Nephron progenitor cell (in vitro differentiated cells): Measurements from ENCODE around the gene SIAH1.

Source experiments
- DNase-seq: peaks from one replicate; pipeline ENCODE4 v3.0.0; 2021
- H3K27ac Mint-ChIP-seq: 2 replicates; pipeline ENCODE4 v1.8.0; 2021; ENCODE audit warnings: mild to moderate bottlenecking, moderate library complexity, mixed read lengths
- H3K27me3 Mint-ChIP-seq: 2 replicates; pipeline ENCODE4 v1.8.0; 2021; ENCODE audit warnings: mild to moderate bottlenecking, low read depth, mixed read lengths; ENCODE audit not compliant: poor library complexity
- H3K36me3 Mint-ChIP-seq: 2 replicates; pipeline ENCODE4 v1.8.0; 2021; ENCODE audit warnings: low read depth, mixed read lengths
- H3K4me1 Mint-ChIP-seq: 2 replicates; pipeline ENCODE4 v1.8.0; 2021; ENCODE audit warnings: mixed read lengths
- H3K4me3 Mint-ChIP-seq: 2 replicates; pipeline ENCODE4 v1.8.0; 2021; ENCODE audit warnings: mild to moderate bottlenecking, moderate library complexity, mixed read lengths
- H3K9me3 Mint-ChIP-seq: 2 replicates; pipeline ENCODE4 v1.8.0; 2021; ENCODE audit warnings: mild to moderate bottlenecking, moderate library complexity, mixed read lengths
- TF ChIP-seq, protein P1 (sequence below): fragments of 200-600 bp; sonication (generic); IDR thresholded peaks from 2 replicates; pipeline ENCODE4 v1.5.0; 2021; ENCODE audit warnings: antibody characterized with exemption

The SIAH1 gene

DNA sequence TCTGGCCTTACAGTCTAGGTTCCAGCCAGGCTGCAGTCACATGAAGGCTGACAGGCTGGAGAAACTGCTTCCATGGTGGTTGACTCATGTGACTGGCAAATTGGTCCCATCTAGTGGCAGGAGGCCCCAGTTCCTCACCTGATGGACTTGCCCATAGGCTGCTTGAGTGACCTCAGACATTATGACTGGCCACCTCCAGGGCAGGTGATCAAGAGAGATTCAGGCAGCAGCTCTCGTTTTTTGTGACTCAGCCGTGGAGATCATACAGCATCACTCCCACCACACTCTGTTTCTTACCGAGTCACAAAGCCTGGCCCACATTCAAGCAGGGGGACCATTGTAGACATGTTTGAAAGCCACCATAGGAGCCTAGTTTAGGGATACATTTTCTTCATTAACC, 34.5 kb downstream of the SIAH1 start:
- H3K27ac Mint-ChIP-seq, result no peak overlapping the region
- TF ChIP-seq, protein P1, sequence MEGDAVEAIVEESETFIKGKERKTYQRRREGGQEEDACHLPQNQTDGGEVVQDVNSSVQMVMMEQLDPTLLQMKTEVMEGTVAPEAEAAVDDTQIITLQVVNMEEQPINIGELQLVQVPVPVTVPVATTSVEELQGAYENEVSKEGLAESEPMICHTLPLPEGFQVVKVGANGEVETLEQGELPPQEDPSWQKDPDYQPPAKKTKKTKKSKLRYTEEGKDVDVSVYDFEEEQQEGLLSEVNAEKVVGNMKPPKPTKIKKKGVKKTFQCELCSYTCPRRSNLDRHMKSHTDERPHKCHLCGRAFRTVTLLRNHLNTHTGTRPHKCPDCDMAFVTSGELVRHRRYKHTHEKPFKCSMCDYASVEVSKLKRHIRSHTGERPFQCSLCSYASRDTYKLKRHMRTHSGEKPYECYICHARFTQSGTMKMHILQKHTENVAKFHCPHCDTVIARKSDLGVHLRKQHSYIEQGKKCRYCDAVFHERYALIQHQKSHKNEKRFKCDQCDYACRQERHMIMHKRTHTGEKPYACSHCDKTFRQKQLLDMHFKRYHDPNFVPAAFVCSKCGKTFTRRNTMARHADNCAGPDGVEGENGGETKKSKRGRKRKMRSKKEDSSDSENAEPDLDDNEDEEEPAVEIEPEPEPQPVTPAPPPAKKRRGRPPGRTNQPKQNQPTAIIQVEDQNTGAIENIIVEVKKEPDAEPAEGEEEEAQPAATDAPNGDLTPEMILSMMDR, result no peak
- H3K9me3 Mint-ChIP-seq, result no peaks in the 10 kb centered on the region
- no peaks in the 10 kb centered on the region for H3K4me1 Mint-ChIP-seq
- H3K27me3 Mint-ChIP-seq, result no peaks in the 10 kb centered on the region
- H3K4me3 Mint-ChIP-seq, result no peak overlapping the region
- DNase-seq, result no peak
- peaks cover 72% of the 10 kb centered on the region for H3K36me3 Mint-ChIP-seq

- no peak for DNase-seq
- Mint-ChIP-seq H3K4me1 (no peaks in the 10 kb centered on the region), H3K27ac (no peak overlapping the region), H3K36me3 (peaks cover 75% of the 10 kb centered on the region), H3K9me3 (no peaks in the 10 kb centered on the region), H3K4me3 (no peak overlapping the region), H3K27me3 (no peaks in the 10 kb centered on the region)
- TF ChIP-seq, protein P1, result no peak
These were observed 37.2 kb downstream of the SIAH1 start for GRCh38 chr16:48347980-48348379.

- TF ChIP-seq, protein P1, result no peak
- H3K4me3 Mint-ChIP-seq, result no peak overlapping the region
- H3K27me3 Mint-ChIP-seq, result no peaks in the 10 kb centered on the region
- no peaks in the 10 kb centered on the region for H3K9me3 Mint-ChIP-seq
- peaks cover 78% of the 10 kb centered on the region for H3K36me3 Mint-ChIP-seq
- DNase-seq, result no peak
- no peaks in the 10 kb centered on the region for H3K4me1 Mint-ChIP-seq
- H3K27ac Mint-ChIP-seq, result no peak overlapping the region
These were observed 37.9 kb downstream of the SIAH1 start for GRCh38 chr16:48347191-48347865.

GRCh38 chr16:48342591-48342990, 42.6 kb downstream of the SIAH1 start:
- Mint-ChIP-seq H3K4me1 (no peaks in the 10 kb centered on the region), H3K27me3 (no peaks in the 10 kb centered on the region), H3K9me3 (no peaks in the 10 kb centered on the region), H3K36me3 (peaks cover 62% of the 10 kb centered on the region), H3K27ac (no peak overlapping the region), H3K4me3 (no peak overlapping the region)
- no peak for DNase-seq
- TF ChIP-seq, protein P1, result no peak

DNA sequence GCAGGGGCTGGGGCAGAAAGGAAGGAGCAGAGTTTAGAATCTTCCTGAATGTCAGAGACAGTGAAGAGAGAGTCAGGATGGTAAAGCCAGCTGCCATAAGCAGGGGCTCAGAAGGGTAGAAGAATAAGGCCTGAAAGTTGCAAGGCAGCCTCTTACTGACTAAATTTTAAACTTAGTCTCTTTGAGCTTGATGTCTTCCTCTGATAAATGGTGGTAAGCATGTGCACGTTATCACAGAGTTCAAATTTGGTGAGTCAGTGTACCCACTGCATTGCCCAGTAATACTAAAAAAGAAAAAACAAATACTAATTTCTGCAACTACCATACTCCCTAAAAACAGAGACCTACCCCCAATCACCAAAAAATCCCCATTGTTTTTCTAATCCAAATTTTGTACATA, 45.2 kb downstream of the SIAH1 start:
- Mint-ChIP-seq H3K4me3 (no peak overlapping the region), H3K27me3 (no peaks in the 10 kb centered on the region), H3K27ac (peak overlapping the region; percentile 1), H3K9me3 (no peaks in the 10 kb centered on the region), H3K4me1 (no peaks in the 10 kb centered on the region), H3K36me3 (peaks cover 64% of the 10 kb centered on the region)
- DNase-seq, result no peak
- TF ChIP-seq, protein P1, result no peak

DNA sequence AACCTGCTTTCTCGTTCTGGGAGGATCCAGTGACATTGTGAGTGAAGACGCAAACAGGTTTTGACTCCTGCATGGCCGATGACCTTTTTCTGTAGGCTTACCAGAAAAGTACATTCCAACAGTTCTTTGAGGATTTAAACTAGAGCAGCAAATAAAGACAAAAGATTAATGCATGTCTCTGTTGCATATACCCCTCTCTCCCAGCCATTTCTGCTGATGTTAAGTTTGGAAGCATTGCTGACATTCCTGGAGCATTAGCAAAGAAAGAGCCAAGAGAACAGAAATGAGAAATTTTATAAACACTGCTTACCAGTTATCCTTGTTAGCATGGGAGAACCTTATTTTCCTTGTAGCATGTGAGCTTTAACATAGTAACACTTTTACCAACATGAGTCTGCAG, 49.3 kb downstream of the SIAH1 start:
- no peak overlapping the region for H3K27ac Mint-ChIP-seq
- TF ChIP-seq, protein P1, result no peak
- H3K36me3 Mint-ChIP-seq, result peaks cover 58% of the 10 kb centered on the region
- no peak overlapping the region for H3K4me3 Mint-ChIP-seq
- no peaks in the 10 kb centered on the region for H3K9me3 Mint-ChIP-seq
- H3K27me3 Mint-ChIP-seq, result no peaks in the 10 kb centered on the region
- no peak for DNase-seq
- peaks cover 4% of the 10 kb centered on the region for H3K4me1 Mint-ChIP-seq
